HG02973 (cell line): Measurements from ENCODE around the gene WDR77.
A peak's percentile ranks its signal among the peaks of the same experiment; 100 is the strongest.

ENCODE experiments used
- ATAC-seq: cut with Tn5 transposase; IDR thresholded peaks from one replicate; pipeline ENCODE4 v1.9.1; 2021; ENCODE audit warnings: moderate library complexity; ENCODE audit not compliant: unreplicated experiment

The WDR77 gene

DNA sequence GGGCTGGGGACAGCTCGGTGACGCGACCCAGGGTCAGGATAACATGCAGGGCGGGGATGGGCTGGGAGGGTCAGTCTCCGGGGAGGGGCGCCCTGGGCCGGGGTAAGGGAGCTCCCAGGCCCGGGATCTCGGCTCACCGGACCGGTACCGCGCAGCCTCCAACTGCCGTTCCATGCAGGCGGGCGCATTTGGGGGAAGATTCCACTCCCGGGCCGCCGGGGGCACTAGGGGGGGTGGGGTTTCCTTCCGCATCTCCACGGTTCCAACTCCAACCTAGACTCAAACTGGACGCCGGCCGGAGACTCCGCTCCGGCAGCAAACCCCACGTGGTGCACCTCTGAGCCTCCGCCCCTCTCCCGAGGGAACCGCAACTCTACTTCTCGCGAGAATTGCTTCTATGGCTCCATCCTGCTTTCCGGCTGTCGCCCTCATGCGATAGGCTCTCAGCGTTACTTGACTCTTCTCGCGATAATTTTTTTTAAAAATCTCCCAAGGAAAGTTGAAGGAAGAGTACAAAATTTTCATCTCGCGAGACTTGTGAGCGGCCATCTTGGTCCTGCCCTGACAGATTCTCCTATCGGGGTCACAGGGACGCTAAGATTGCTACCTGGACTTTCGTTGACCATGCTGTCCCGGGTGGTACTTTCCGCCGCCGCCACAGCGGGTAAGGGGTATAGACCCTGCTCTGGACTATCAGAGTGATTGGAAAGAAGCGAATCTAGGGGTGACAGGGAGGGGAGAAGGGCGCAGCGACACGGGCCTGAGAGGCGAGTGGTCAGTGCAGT lies at the start of gene WDR77, which contains the start of gene ATP5PB:
WDR77 (minus strand) TSS at position 339 of the 785 bp plus-strand sequence; CDS start at position 252, 87 bp downstream.
ATP5PB (plus strand) TSS at position 547 of the 785 bp plus-strand sequence; CDS start at position 625, 78 bp downstream.
- peak; percentile 83 for ATAC-seq

DNA sequence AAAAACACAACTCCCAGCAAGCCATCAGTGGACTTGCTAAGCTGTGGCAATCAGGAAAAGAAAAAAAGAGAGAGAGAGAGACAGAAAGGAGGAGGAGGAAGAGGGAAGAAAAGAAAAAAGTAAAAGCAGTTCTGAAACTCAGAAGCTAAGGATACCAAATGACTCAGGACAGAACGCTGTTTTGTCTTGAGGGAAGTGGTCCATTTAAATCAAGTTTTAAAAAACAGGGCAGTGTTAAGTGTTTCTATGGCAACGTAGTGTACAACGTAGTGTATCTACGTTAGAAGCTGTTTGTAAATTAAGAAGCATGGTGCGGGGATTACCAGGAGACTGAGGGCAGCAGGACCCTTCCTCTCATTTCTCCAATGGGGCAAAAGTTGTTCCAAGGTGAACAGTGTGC lies 48.5 kb upstream of the WDR77 start:
- no peak for ATAC-seq

DNA sequence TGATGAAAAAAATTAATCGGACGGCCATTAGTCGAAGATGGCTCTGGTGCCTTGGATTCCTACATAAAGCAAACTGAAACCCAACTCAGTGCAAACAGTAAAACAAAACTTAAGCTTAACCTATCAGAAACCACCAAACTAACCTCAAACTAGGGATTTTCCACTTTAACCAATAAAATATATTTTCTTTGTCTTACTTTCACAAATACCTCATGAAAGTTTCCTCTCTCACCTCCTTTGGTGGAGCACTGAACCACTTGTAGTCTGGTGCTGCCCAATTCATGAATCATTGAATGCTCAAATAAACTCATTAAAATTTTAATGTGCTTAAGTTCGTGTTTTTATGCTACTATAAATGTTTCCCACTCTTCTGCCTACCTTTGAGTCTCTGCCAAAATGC lies 47.3 kb upstream of the WDR77 start:
- ATAC-seq = no peak

DNA sequence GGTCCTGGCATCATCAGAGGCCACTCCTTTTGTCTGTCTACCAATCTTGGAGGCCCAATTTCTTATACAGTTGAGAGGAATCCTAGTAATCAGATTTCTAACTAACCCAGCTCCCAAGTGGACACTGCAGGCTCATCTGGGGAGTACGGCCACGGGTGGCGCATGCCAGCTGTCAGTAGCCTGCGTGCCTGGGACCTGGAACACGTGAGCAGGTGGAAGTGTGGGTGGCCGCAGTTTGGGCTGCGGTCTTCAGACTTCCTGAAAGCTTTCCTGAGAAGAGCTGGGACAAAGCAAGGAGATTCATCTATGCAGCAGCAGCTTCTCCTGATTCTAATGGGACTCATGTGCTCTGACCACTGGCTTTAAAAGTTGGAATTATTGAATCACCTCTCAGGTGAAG lies 42.0 kb upstream of the WDR77 start:
- ATAC-seq = no peak

DNA sequence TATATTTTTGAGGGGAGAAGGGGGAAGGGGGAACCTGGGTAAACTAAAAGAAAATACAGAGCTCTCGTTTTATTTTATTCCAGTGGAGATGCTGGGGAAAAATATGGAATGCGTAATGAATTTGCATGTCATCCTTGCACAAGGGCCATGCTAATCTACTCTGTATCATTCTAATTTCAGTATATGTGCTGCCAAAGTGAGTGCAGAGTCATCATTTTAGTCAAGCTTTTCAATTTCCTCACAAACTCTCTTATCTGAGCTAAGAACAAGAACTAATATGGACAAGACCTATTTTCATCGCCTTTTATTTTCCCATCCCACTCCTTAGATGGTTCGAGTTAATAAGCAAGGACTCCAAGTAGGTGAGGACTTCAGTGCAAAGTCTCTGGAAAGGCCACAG lies 41.2 kb upstream of the WDR77 start:
- ATAC-seq = no peak

DNA sequence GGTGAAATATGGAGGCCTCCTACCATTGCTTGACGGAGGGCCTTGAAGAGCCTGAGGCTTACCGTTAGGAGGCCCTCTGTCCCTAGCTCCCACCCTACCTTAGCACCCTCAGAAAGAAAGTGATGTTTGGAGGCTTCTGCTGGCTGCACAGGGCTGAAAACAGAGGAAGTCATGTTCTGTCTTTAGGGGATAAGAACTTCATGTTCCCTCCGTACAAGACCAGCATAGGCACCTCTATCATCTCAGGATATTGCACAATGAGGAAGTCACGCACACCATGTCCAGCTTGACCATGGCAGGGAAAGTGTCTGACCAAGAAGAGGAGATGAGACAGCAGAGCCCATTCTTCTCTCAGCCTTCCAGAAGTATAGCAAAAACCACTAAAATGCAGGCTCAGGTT lies 40.5 kb upstream of the WDR77 start:
- no peak for ATAC-seq

DNA sequence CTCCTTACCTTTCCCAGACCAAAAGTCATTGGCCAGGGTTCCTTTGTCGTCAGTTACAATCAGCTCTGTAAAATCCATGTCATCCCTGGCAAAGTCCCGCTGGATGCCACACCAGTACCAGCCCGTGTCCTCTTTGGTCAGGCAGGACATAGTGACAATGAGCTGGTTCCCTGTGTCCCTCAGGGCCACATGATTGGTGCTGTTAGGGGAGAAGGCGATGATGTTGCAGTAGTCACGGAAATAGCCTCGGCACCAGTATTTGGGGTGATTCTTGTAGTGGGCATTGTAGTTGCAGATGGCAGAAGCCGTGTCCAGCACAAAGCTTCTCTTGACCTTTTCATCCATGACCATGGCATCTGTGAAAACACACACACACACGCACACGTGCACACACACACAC lies 39.6 kb upstream of the WDR77 start:
- ATAC-seq = no peak

DNA sequence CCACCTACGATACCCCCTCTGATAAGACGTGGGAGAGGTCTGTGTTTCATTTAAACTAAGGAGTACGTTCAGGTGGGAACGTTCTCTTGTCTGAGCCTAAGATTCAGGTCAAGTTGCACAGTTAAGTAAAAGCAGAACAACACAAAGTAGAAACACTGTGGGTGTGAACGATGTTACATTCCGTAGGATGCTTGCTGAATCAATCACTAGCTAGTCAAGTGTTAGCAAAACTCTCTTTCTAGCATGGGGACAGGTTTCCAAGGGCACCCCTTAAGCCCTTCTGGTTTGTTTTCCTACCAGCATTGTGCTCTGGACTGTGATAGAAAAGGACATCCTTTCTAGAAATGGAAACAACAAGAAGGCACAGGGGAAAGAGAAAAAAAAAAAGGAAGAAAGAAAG lies 38.1 kb upstream of the WDR77 start:
- no peak for ATAC-seq

DNA sequence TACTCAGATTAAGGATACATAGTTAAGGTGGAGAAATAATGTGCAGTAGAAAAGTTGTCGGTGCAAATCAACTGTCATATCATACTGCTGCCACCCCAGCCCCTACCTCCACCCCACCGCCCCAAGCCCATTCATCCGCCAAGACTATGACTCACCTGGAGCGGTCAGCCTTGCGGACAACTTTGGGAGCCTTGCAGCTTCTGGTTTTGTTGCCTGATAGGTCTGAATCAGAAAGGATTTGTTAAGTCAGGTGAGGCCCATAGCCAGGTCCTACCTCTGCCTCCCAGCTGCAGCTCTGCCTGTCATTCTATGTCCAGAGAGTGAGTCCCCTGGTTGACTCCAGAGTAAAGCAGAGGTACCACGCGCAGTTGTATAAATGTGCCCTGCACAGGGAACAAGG lies 37.4 kb upstream of the WDR77 start:
- no peak for ATAC-seq

DNA sequence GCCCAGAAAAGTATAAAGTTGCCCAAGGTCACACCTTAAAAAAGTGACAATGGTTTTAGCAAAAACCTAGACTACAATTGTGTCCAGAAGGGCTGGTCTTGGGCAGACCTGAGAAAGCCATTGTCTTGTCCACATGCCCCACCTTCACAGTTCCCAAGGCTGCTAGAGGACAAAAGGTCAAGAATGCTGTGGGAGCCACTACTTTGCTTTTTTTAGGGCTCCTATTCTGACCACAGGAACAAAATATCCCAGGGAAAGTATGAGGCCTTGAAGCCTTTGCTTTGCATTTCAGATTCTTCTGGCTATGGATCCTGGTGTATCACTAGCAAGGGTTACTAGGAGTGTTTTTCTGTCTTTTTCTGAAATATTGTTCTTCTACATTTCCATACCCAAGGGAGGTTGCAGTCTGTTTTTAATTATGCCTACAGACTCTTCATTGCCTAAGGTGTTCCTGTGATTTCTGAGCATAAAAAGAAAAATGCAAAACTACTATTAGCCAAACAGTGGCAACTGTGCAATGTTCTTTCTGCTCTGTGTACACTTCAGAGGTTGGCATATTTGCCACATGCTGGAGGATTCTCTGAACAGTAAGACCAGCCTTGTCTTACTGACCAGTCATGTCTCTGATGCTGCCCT lies 35.5 kb upstream of the WDR77 start:
- ATAC-seq = no peak

DNA sequence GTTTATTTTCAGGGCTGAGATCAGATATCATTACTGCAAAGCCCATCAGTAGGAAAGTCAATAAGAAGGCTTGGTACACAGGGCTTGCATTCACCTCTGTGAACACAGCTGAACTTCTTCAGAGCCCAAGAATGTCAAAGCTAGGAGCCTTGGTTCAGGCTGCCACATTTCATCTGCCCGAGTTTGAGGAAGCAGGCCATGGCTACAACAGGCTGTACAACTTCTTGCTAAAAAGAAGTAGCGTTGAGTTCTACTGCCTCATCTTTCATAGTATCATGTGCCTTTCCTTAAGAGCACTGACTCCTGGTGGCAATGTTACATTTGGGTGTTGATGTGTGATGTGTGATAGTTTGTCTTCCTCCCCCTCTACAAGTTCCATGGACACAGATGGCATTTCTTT lies 34.8 kb upstream of the WDR77 start:
- ATAC-seq = no peak

DNA sequence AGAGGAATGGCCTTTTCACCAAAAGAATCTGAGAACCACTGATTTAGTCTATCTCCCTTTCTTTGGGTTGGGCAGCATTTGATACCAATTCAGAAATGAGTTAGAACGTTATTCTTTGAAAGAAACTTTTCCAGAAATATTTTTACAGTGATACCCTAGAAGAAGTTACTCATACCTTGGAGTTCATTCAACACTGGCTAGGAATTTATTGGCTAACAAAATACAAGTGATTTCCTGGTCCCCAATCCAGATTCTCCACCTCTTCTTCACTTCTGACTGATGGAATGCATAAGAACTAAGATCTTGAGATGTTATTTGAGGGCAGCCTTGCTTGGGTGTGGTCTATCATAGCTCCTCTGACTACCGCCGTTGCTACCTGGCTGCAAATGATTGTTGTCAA lies 34.1 kb upstream of the WDR77 start:
- no peak for ATAC-seq

DNA sequence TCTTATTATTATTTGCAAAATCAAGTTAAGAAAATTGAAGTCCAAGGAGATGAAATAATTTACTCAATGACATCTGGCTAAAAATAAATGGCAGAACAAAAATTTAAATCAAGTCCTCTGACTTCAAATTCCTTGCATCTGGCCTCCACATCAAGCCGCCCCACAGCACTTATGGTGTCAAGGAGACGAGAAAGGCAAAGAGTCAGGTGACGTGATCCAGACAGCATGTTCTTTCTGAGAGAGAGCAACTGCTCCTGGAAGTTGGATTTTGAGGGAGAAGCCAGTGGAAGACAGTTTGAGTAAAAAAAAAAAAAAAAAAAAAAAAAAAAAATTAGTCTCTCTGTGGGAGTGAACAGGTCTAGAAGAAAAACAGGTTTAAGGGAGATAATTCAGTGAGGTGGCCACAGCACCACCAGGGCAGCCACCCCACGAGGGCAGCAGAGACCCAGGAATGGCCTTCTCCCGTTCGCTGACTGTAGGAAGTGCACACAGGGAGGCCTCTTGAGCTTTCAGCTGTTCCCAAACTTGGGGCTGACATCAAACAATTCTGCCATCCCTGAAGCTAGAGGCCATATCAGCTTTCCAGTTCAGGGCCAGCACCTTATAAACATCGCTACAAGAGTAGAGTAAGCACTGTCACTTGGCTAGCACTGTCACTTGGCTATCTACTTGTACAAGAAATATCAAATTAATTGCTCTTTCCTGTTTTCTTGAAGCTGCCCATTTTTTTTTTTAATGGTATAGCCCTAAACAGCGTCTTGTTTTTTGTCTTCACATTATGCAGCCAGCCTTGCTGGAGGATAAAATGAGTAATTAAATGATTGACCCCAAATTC lies 32.5 kb upstream of the WDR77 start:
- no peak for ATAC-seq

DNA sequence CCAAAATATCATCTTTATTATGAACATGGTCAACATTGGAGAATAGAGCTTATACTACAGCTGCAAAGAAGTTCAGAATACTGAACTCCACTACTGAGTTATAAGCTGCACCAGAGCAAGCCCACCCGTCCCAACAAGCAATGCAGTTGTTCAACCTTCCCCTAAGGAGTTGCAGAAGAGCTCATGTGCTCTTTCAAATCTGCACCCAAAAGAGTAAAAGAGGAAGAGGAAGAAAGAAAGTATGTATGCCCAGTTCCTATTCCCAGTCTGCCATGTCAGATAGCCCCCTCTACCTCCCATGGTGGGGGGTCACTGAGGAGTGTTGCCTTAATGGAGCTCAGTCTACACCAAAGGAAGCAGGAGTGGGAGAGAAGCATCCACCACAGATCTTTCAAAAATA lies 31.6 kb upstream of the WDR77 start:
- no peak for ATAC-seq

DNA sequence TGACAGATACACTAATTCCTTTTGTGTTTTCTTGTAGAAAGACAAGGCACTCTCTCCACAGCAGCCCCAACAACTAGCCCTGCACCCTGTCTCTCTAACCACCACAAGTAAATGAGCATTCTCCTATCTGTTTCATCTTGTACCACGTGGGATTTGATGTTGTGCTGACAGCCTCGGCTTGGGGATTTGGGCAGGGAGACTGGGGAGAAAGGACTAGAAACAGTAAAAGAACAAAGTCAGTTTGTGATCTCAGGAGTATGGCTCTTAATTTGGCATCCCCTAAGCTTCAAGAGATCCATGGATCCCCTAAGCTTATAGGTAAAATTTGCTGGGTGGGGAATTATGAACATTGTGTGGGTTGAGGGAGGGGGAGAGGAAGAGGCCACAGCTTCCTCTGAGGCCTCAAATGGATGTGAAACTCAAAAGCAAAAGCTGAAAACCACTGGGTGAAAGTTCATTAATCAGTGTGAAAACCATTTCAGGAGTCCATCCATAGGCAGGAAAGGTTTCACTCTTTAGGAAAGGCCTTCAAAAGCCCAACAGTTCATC lies 27.8 kb upstream of the WDR77 start:
- ATAC-seq = no peak

DNA sequence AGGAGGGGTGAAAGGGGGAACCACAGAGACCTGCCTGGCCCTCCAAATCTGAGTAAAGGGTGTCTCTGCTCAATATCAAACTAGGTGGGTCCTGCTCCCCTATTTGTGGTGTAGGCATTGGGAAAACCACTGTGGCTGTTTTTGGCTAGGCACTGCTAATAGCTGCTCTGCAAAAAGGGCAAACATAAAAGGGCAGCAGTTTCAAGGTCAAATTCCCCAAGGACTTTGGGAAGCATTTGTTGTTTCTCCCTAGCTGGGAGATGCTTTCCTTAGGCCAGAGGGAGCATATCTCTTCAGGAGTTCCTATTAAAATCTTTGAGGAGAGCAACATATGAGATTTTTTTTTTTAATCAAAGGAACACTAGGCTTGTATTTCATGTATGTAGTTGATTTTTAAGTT lies 27.2 kb upstream of the WDR77 start:
- ATAC-seq = no peak

DNA sequence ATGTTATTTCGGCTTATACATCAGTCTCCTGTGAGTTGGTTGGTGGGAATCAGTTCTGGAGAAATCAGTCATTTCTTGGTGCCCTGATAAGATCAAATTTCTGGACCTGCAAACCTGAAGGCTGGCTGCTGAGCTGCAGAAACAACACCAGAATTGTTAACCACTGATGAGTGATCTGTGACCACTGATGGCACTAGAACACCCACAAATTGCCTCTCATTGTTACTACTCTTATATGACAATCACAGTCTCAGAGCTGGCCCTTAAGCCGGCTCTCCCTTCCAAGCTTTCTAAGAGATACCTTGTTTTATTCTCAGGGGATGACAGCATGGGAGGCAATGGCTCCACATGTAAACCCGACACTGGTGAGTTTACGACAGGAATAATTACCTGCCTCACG lies 26.6 kb upstream of the WDR77 start:
- no peak for ATAC-seq

DNA sequence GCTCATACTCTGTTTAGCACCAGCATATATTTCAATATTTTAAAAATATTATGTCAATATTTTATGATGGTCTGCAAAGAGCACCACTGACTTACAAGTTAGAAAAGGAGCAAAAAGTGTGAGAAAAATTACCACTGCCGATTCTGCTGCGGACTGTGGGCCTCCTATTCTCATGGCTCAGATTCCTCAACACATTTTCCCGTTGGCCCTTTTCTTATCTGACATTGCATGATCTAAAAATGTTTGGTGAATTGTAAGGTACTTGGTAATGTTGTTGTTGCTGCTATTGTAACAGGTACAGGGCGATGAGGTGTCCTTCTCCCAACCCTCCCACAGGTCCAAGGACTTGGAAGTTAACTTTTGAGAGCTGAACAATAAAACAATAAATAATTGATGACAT lies 25.5 kb upstream of the WDR77 start:
- no peak for ATAC-seq

DNA sequence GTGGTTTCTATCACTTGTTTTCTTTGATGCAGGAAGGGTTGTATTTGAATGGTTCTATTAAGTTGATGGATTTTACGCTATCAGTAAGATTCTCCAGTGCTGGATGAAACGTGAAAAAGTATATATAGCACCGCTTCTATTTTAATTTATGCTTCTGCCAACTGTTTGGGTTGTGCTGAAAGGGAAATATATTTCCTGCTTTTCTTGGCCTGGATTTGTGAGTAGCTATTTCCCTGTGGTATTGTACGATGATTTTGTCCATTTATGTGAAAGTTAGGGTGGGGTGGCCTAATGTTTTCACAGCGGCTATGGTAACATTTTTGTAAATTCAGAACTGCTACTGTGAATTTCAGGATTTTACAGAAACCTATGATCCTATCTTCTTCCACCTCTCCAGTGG lies 25.1 kb upstream of the WDR77 start:
- no peak for ATAC-seq

DNA sequence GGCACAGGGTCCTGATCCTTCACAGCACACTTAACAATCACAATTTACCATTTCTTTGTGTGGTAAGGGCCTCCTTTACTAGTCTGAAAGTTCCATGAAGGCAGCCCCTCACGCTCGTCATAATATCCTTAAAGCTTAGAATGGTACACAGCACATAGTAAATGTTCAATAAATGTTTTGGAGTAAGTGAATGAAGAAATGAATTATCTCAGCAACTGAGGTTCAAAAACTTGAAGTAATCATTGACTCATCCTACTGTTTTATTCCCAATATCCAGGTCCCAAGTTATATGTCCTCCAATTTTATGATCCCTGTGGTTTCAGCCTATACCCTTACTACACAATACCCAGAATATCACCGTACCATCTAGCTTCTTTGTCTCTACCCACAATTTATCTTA lies 22.5 kb upstream of the WDR77 start:
- ATAC-seq = no peak

DNA sequence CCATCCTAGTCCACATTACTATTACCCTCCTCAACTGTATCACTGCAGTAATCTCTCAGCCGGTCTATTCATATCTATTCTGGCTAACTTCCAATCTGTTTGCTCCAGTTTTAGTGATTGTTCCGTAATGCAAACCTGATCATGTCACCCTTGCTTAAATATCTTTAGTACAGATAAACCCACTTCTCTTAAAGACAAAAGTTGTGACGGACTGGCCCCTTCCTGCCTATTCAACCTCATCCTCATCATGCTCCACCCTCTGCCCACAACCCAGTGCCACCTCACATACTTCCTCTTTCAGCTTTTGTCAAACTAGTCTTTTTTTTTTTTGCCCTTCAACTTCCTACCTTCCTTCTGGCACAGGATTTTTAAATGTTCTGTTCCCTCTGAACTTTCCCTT lies 22.0 kb upstream of the WDR77 start:
- no peak for ATAC-seq
